Vagina (tissue), 2 donors: ENCODE measurements around the gene LRWD1. TPM values are rescaled to one million over a fixed set of nuclear protein-coding genes. Genes with fewer than 3 reads are reported as not detected.

Experiments
- DNase-seq, 2 donors: peaks; one replicate each; pipeline ENCODE4 v3.0.0-alpha.2; 2017; ENCODE audit errors: extremely low spot score in 2 of 2
- H3K27ac ChIP-seq: fragments of 200-600 bp; sonication (generic); one replicate; pipeline ENCODE4 v1.5.1; 2019
- H3K27me3 ChIP-seq: fragments of 200-600 bp; sonication (generic); one replicate; pipeline ENCODE4 v1.5.1; 2019
- H3K36me3 ChIP-seq, 2 donors: fragments of 200-600 bp; sonication (generic); one replicate each; pipeline ENCODE4 v1.5.1; 2017 to 2019
- H3K4me1 ChIP-seq: fragments of 200-600 bp; sonication (generic); one replicate; pipeline ENCODE4 v1.5.1; 2019
- H3K4me3 ChIP-seq, 2 donors: fragments of 200-600 bp; sonication (generic); 1 replicate in 1 of 2; 2 replicates in 1 of 2; pipeline ENCODE4 v1.5.1; 2016 to 2019
- H3K9me3 ChIP-seq: fragments of 200-600 bp; sonication (generic); one replicate; pipeline ENCODE4 v1.5.1; 2019
- CTCF ChIP-seq, 3 experiments: fragments of 450-650 bp in 2 of 3; fragments of 200-600 bp in 1 of 3; sonication (generic) in 1 of 3; IDR thresholded peaks; one replicate each; pipeline ENCODE4 v1.5.1; 2017 to 2019; ENCODE audit warnings: antibody characterized with exemption in 3 of 3, mild to moderate bottlenecking in 2 of 3, moderate library complexity in 2 of 3
- POLR2A ChIP-seq, 2 donors: fragments of 450-650 bp; IDR thresholded peaks; one replicate each; pipeline ENCODE4 v1.6.1; 2017; ENCODE audit warnings: antibody characterized with exemption in 2 of 2, mild to moderate bottlenecking in 2 of 2, moderate library complexity in 2 of 2
- POLR2AphosphoS5 ChIP-seq, 2 donors: sonication (generic); formaldehyde crosslinking; IDR thresholded peaks; one replicate each; pipeline ENCODE4 v1.9.0; 2017; ENCODE audit warnings: antibody characterized with exemption in 2 of 2, mild to moderate bottlenecking in 2 of 2, low read depth in 1 of 2; ENCODE audit not compliant: insufficient read depth in 1 of 2
- intact Hi-C: fragments of 100-400 bp; cut with DNase I; formaldehyde crosslinking; loops from one replicate; pipeline ENCODE4 v1.15.1; 2023
- total RNA-seq: library from RNA; depleted of rRNA; stranded (reverse); fragments of >200 nt; gene quantifications from one replicate; pipeline ENCODE4 v1.2.3, GENCODE V29; 2016

Gene LRWD1
- total RNA-seq, 1 donor from 2014 or later: 11.0 TPM

DNA sequence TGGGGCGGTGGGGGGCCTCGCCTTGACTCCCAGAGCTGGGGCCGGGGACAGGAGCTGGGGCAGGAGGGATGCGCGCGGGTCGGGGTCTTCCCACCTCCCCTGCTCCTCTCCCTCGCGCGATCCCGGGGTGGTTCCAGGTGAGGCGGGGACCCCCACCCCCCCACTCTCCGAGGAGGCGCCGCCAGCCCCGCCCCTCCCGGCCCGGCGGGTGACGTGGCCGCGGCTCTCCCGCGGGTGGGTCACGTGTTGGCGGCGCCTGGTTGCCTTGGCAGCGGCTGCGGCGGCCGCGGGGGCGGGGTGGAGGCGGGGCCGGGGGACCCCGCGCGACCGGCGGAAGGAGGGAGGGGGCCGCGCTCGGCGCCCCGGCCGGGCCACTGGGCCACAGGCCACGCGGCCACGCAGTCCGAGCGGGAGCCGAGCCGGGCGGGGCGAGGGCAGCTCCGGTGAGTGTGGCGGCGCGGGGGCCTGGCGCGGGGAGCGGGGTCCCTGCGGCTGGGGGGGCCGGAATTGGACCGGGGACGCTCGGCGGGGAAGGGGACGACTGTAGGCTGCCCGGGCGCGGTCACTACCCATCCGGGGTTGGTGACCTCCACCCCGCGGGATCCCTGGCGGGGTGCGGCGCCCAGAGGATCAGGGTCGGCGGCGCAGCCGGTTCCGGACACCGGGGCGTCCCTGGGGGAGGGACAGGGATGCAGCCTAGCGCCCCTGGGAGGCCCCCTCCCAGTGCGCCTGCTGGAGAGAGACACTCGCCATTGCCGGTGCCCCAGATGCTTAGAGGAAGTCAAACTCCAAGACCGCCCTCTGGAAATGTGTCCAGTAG, 31.4 kb upstream of the LRWD1 start, which contains the start of gene ORAI2:
TSS of gene ORAI2 (plus strand) at position 357 of the 820 bp plus-strand sequence. CDS start 5,382 bp downstream, outside the sequence.
- Histone ChIP-seq H3K27ac (peak within 1 kb of the TSS; percentile 84), H3K4me1 (peaks cover 47% of the 10 kb centered on the region), H3K4me3 (peak within 1 kb of the TSS; percentile 86 to 88), H3K36me3 (no peaks in the 10 kb centered on the region), H3K9me3 (no peaks in the 10 kb centered on the region), H3K27me3 (no peaks in the 10 kb centered on the region)
- intact Hi-C loops: no loop called here
- DNase-seq: no peak
- TF ChIP-seq POLR2AphosphoS5 (IDR thresholded peaks at IDR 0.05; ENCODE audit: insufficient read depth in 1 of 2, low read depth in 1 of 2): no peak
- TF ChIP-seq POLR2A (IDR thresholded peaks at IDR 0.05): no peak
- TF ChIP-seq CTCF (IDR thresholded peaks at IDR 0.05): no peak

DNA sequence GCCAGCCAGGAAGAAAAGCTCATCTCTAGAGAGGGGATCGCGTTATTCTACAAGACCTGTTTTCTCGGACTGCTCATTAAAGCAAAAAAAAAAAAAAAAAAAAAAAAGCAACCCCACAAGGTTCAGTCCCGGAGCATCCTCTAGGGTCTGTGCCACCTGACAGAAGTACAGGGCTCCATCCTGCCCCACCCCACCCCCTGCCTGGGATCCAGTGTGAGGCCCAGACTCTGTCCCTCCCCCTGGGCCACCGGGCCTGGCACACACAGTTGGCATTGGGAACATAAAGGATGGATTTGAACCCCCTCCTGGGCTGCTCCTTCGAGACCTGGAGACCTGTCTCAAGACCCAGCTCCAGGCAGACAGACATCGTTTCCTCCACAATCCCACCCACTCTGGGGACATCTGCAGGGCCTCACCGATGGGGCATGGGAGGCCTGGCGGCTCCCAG, 30.7 kb upstream of the LRWD1 start:
- peaks cover 47% of the 10 kb centered on the region for H3K4me1 ChIP-seq
- H3K4me3 ChIP-seq: peak overlapping the region; percentile 86 to 88
- intact Hi-C loops: no loop called here
- TF ChIP-seq POLR2AphosphoS5 (IDR thresholded peaks at IDR 0.05; ENCODE audit: insufficient read depth in 1 of 2, low read depth in 1 of 2) (no peak), POLR2A (IDR thresholded peaks at IDR 0.05) (no peak), CTCF (IDR thresholded peaks at IDR 0.05) (no peak)
- H3K27ac ChIP-seq: peak overlapping the region; percentile 57
- H3K9me3 ChIP-seq: no peaks in the 10 kb centered on the region
- H3K27me3 ChIP-seq: no peaks in the 10 kb centered on the region
- DNase-seq: no peak
- no peaks in the 10 kb centered on the region for H3K36me3 ChIP-seq

GRCh38 chr7:102436118-102436517, 28.7 kb upstream of the LRWD1 start:
- Histone ChIP-seq H3K4me3 (no peak overlapping the region), H3K27ac (no peak overlapping the region), H3K4me1 (peaks cover 42% of the 10 kb centered on the region), H3K9me3 (no peaks in the 10 kb centered on the region), H3K36me3 (no peaks in the 10 kb centered on the region), H3K27me3 (no peaks in the 10 kb centered on the region)
- TF ChIP-seq CTCF (IDR thresholded peaks at IDR 0.05): no peak
- TF ChIP-seq POLR2AphosphoS5 (IDR thresholded peaks at IDR 0.05; ENCODE audit: insufficient read depth in 1 of 2, low read depth in 1 of 2): no peak
- no peak for TF ChIP-seq POLR2A (IDR thresholded peaks at IDR 0.05)
- intact Hi-C loops: no loop called here
- DNase-seq: no peak

DNA sequence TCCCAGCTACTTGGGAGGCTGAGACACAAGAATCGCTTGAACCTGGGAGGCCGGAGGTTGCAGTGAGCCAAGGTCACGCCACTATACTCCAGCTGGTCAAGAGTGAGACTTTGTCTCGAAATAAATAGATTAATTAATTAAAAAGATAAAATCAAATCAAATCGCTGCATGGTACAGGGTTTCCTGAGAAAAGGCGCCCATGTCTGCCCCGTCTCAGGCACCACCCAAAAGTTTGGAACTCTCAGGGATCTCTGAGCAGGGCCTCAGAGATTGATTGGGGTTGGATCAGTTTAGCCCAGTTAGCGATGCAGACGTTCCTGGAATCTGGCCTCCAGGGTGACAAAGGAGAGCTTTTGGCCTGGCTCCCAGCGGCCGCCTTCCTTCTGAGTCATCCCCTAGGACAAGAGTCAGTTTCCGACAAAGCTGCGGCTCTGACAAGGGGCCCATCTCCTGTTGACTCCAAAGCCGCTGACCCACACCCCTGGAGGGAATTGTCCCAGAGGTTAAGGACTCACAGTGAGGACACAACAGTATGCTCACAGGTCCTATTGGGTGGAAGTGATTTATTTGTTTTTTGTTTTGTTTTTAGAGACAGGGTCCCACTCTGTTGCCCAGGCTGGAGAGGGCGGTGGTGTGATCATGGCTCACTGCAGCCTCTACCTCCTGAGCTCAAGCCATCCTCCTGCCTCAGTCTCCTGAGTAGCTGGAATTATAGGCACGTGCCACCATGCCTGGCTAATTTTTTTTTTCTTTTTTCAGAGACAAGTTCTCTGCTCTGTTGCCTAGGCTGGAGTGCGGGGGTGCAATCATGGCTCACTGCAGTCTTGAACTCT, 24.6 kb upstream of the LRWD1 start:
- no peak for DNase-seq
- intact Hi-C loops: no loop called here
- no peak overlapping the region for H3K4me3 ChIP-seq
- no peak overlapping the region for H3K27ac ChIP-seq
- no peaks in the 10 kb centered on the region for H3K27me3 ChIP-seq
- H3K9me3 ChIP-seq: no peaks in the 10 kb centered on the region
- peaks cover 0 to 4% of the 10 kb centered on the region in 2 donors for H3K36me3 ChIP-seq
- no peak for TF ChIP-seq CTCF (IDR thresholded peaks at IDR 0.05)
- TF ChIP-seq POLR2AphosphoS5 (IDR thresholded peaks at IDR 0.05; ENCODE audit: insufficient read depth in 1 of 2, low read depth in 1 of 2): no peak
- TF ChIP-seq POLR2A (IDR thresholded peaks at IDR 0.05): no peak
- peaks cover 8% of the 10 kb centered on the region for H3K4me1 ChIP-seq
